ENCODE measurements around the gene ESYT1. TPM values are rescaled to one million over a fixed set of nuclear protein-coding genes. Genes with fewer than 3 reads are reported as not detected.
"Not testable (repeated sequence)": the region's sequence is repeated elsewhere in the genome, so short reads cannot be mapped to it uniquely, and the experiment has no call there.

The ESYT1 gene
- total RNA-seq, 2 experiments from 2014 or later = 85.9 to 112 TPM

DNA sequence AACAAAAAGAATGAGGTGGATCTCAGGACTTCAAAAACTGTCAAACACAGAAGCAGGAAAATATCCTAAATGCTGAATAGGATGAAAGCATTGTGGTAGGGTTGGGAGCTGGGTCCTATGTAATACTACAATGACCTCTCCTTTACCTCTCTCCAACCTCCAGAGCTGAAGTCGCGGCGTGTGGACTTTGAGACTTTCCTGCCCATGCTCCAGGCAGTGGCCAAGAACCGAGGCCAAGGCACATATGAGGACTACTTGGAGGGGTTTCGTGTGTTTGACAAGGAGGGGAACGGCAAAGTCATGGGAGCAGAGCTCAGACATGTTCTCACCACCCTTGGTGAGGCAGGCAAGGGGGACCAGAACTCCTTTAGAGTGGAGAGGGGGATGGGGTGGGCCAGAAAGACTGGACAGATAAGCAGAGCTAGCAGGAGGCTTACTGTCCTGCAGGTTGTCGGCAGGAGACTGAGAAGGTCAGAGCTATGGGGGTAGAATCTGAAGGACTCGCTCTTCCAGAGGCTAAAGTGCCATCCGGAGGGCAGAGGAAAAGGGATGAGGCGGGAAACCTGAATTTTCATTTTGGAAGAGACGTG is 27.3 kb downstream of the ESYT1 start:
- no peak for DNase-seq (ENCODE audit: low spot score)
- H3K27ac ChIP-seq (ENCODE audit: low read depth, low read length, poor library complexity, severe bottlenecking) = no peak overlapping the region
- POLR2A ChIA-PET = no interaction called here
- no TSS peak for BruUV-seq (replicated peaks)
- no peak overlapping the region for H2AFZ ChIP-seq (ENCODE audit: low read length)
- no peaks in the 10 kb centered on the region for H3K9me2 ChIP-seq (ENCODE audit: insufficient read depth, low read length)
- peaks cover 33% of the 10 kb centered on the region for H3K79me2 ChIP-seq (ENCODE audit: insufficient read depth, low read depth, low read length)
- TF ChIP-seq EZH2phosphoT487 (IDR thresholded peaks at IDR 0.05; ENCODE audit: borderline replicate concordance, low read depth, low read length) = no peak
- TF ChIP-seq, protein P1, sequence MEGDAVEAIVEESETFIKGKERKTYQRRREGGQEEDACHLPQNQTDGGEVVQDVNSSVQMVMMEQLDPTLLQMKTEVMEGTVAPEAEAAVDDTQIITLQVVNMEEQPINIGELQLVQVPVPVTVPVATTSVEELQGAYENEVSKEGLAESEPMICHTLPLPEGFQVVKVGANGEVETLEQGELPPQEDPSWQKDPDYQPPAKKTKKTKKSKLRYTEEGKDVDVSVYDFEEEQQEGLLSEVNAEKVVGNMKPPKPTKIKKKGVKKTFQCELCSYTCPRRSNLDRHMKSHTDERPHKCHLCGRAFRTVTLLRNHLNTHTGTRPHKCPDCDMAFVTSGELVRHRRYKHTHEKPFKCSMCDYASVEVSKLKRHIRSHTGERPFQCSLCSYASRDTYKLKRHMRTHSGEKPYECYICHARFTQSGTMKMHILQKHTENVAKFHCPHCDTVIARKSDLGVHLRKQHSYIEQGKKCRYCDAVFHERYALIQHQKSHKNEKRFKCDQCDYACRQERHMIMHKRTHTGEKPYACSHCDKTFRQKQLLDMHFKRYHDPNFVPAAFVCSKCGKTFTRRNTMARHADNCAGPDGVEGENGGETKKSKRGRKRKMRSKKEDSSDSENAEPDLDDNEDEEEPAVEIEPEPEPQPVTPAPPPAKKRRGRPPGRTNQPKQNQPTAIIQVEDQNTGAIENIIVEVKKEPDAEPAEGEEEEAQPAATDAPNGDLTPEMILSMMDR (conservative IDR thresholded peaks at IDR 0.05; ENCODE audit: low read length) = no peak
- intact Hi-C loops (cut with micrococcal nuclease; ENCODE audit: unreplicated experiment) = no loop called here
- no peak overlapping the region for H3K4me2 ChIP-seq (ENCODE audit: low read length)
- CTCF ChIA-PET (ENCODE audit: unreplicated experiment) = no interaction called here
- H3K4me1 ChIP-seq (ENCODE audit: insufficient read depth, low read length, poor library complexity, severe bottlenecking) = peaks cover 48% of the 10 kb centered on the region
- no peak overlapping the region for H3K4me3 ChIP-seq (ENCODE audit: low read depth, low read length, poor library complexity, severe bottlenecking)
- peaks cover 26% of the 10 kb centered on the region for H3K36me3 ChIP-seq (ENCODE audit: insufficient read depth, low read length)
- H4K20me1 ChIP-seq (ENCODE audit: insufficient read depth, low read length) = peaks cover 9% of the 10 kb centered on the region; the same call in 1 of the 2 replicates
- no peaks in the 10 kb centered on the region for H3K9me3 ChIP-seq (ENCODE audit: low read length)

DNA sequence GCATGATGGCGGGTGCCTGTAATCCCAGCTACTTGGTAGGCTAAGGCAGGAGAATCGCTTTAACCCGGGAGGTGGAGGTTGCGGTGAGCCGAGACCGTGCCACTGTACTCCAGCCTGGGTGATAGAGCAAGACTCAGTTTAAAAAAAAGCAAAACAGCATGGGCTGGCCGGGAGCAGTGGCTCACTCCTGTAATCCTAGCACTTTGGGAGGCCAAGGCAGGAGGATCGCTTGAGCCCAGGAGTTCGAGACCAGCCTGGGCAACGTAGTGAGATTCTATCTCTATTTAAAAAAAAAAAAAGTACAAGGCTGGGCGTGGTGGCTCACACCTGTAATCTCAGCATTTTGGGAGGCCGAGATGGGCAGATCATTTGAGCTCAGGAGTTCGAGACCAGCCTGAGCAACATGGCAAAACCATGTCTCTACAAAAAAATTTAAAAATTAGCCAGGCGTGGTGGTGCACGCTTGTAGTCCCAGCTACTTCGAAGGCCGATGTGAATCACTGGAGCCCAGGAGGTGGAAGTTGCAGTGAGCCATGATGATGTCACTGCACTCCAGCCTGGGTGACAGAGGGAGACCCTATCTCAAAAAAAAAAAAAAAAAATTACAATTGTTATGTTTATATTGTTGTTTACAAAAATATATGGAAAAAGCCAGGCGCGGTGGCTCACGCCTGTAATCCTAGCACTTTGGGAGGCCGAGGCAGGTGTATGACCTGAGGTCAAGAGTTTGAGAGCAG is 28.6 kb downstream of the ESYT1 start:
- Histone ChIP-seq H3K4me2 (ENCODE audit: low read length) (peak overlapping the region; percentile 96), H3K27ac (ENCODE audit: low read depth, low read length, poor library complexity, severe bottlenecking) (peak overlapping the region; percentile 82), H3K4me1 (ENCODE audit: insufficient read depth, low read length, poor library complexity, severe bottlenecking) (peaks cover 51% of the 10 kb centered on the region), H2AFZ (ENCODE audit: low read length) (peak overlapping the region; percentile 61; the same call in 1 of the 2 replicates), H3K79me2 (ENCODE audit: insufficient read depth, low read depth, low read length) (peaks cover 37% of the 10 kb centered on the region), H3K4me3 (ENCODE audit: low read depth, low read length, poor library complexity, severe bottlenecking) (peak overlapping the region; percentile 98), H3K36me3 (ENCODE audit: insufficient read depth, low read length) (peaks cover 39% of the 10 kb centered on the region)
- BruUV-seq (replicated peaks); H3K9me2 ChIP-seq (ENCODE audit: insufficient read depth, low read length); H3K9me3 ChIP-seq (ENCODE audit: low read length); CTCF ChIA-PET (ENCODE audit: unreplicated experiment); DNase-seq (ENCODE audit: low spot score); H4K20me1 ChIP-seq (ENCODE audit: insufficient read depth, low read length): not testable (repeated sequence)
- intact Hi-C loops (cut with micrococcal nuclease; ENCODE audit: unreplicated experiment) = loop anchor here (1.0 kb wide), 1 partner anchor 37 kb away; no protein-coding TSS in a partner anchor
- POLR2A ChIA-PET = interaction anchor here (0.7 to 1.1 kb wide), 3 partner anchors 28 to 201 kb away, joined by 3 to 4 read pairs (median 4); no protein-coding TSS in a partner anchor

DNA sequence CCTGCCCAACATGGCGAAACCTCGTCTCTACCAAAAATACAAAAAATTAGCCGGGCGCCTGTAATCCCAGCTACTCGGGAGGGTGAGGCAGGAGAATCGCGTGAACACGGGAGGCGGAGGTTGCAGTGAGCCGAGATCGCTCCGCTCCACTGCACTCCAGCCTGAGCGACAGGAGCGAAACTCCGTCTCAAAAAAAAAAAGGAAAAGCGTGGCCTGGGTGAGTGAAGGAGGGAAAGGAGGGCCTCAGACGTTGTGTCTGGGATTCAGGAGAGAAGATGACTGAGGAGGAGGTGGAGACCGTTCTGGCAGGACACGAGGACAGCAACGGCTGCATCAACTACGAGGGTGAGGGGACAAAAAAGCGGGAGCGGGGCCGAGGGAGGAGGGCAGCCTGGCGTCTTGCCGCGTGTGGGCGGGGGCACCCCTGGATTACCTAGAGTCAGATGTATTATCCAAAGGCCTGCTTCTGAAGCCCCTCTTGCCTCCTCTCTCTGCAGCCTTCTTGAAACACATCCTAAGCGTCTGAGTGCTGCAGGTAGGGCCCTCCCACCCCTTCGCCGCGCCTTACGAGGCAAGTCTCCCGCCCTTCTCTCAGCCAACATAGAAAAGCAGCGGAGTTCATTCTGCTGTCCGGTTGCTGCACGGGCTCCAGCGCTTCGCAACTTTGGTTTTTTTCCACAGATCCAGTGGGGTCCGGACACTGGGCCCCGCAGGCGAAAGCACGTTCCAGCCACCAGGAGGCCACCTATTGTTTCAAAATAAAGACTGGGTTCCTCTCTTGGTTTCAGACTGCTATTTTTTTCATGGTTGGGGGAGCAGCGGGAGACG is 29.3 kb downstream of the ESYT1 start:
- H3K36me3 ChIP-seq (ENCODE audit: insufficient read depth, low read length) = peaks cover 46% of the 10 kb centered on the region
- intact Hi-C loops (cut with micrococcal nuclease; ENCODE audit: unreplicated experiment) = loop anchor here (1.0 to 2.0 kb wide), 3 partner anchors 31 to 38 kb away; partner anchors contain the start of gene SMARCC2
- no peaks in the 10 kb centered on the region for H3K9me3 ChIP-seq (ENCODE audit: low read length)
- peak overlapping the region; percentile 96 for H3K4me2 ChIP-seq (ENCODE audit: low read length)
- TF ChIP-seq EZH2phosphoT487 (IDR thresholded peaks at IDR 0.05; ENCODE audit: borderline replicate concordance, low read depth, low read length) = no peak
- TF ChIP-seq, protein P1 (conservative IDR thresholded peaks at IDR 0.05; ENCODE audit: low read length) = peak; percentile 72
- CTCF ChIA-PET (ENCODE audit: unreplicated experiment) = no interaction called here
- H3K4me1 ChIP-seq (ENCODE audit: insufficient read depth, low read length, poor library complexity, severe bottlenecking) = peaks cover 51% of the 10 kb centered on the region
- peak overlapping the region; percentile 61; the same call in 1 of the 2 replicates for H2AFZ ChIP-seq (ENCODE audit: low read length)
- H3K27ac ChIP-seq (ENCODE audit: low read depth, low read length, poor library complexity, severe bottlenecking) = peak overlapping the region; percentile 82
- POLR2A ChIA-PET = interaction anchor here (0.5 to 1.7 kb wide), 3 partner anchors 28 to 33 kb away, joined by 4 to 9 read pairs (median 4); partner anchors contain the start of gene ESYT1
- peak overlapping the region; percentile 98 for H3K4me3 ChIP-seq (ENCODE audit: low read depth, low read length, poor library complexity, severe bottlenecking)
- peaks cover 37% of the 10 kb centered on the region for H3K79me2 ChIP-seq (ENCODE audit: insufficient read depth, low read depth, low read length)
- peaks cover 9% of the 10 kb centered on the region; the same call in 1 of the 2 replicates for H4K20me1 ChIP-seq (ENCODE audit: insufficient read depth, low read length)
- BruUV-seq (replicated peaks) = TSS peak; percentile 23
- no peaks in the 10 kb centered on the region for H3K9me2 ChIP-seq (ENCODE audit: insufficient read depth, low read length)
- DNase-seq (ENCODE audit: low spot score) = peak; percentile 85
